Ishikawa (cell line): ENCODE results near the gene GTF3C1.

Experiments
- CEBPB ChIP-seq: IDR thresholded peaks from 2 replicates; pipeline ENCODE4 v1.6.1; 2012
- CREB1 ChIP-seq: IDR thresholded peaks from 2 replicates; pipeline ENCODE4 v1.6.1; 2012; ENCODE audit warnings: low read depth
- EGR1 ChIP-seq: IDR thresholded peaks from 2 replicates; pipeline ENCODE4 v1.6.1; 2012
- EP300 ChIP-seq: IDR thresholded peaks from 2 replicates; pipeline ENCODE4 v1.6.1; 2012; ENCODE audit warnings: borderline replicate concordance
- FOXM1 ChIP-seq: IDR thresholded peaks from 2 replicates; pipeline ENCODE4 v1.6.1; 2012; ENCODE audit warnings: low read depth, borderline replicate concordance
- NFIC ChIP-seq: IDR thresholded peaks from 2 replicates; pipeline ENCODE4 v1.6.1; 2012
- RAD21 ChIP-seq: IDR thresholded peaks from 2 replicates; pipeline ENCODE4 v1.6.1; 2012; ENCODE audit warnings: low read depth
- TAF1 ChIP-seq: IDR thresholded peaks from 2 replicates; pipeline ENCODE4 v1.6.1; 2012; ENCODE audit warnings: low read depth, mild to moderate bottlenecking
- TCF12 ChIP-seq: IDR thresholded peaks from 2 replicates; pipeline ENCODE4 v1.6.1; 2012; ENCODE audit warnings: low read depth
- TEAD4 ChIP-seq: IDR thresholded peaks from 2 replicates; pipeline ENCODE4 v1.6.1; 2012
- YY1 ChIP-seq: IDR thresholded peaks from 2 replicates; pipeline ENCODE4 v1.6.1; 2012; ENCODE audit warnings: low read depth
- ZBTB7A ChIP-seq: IDR thresholded peaks from 2 replicates; pipeline ENCODE4 v1.6.1; 2012; ENCODE audit warnings: low read depth
- TF ChIP-seq, protein P1 (sequence below): IDR thresholded peaks from 2 replicates; pipeline ENCODE4 v1.6.1; 2012
- TF ChIP-seq, protein P2 (sequence below): IDR thresholded peaks from 2 replicates; pipeline ENCODE4 v1.6.1; 2012; ENCODE audit warnings: low read depth, mild to moderate bottlenecking
- TF ChIP-seq, protein P3 (sequence below): IDR thresholded peaks from 2 replicates; pipeline ENCODE4 v1.6.1; 2012

GTF3C1 gene

GRCh38 chr16:27474041-27474440 lies 75.7 kb downstream of the GTF3C1 start:
- TF ChIP-seq TCF12 (no peak), CREB1 (no peak), ZBTB7A (no peak)
- TF ChIP-seq, protein P1, sequence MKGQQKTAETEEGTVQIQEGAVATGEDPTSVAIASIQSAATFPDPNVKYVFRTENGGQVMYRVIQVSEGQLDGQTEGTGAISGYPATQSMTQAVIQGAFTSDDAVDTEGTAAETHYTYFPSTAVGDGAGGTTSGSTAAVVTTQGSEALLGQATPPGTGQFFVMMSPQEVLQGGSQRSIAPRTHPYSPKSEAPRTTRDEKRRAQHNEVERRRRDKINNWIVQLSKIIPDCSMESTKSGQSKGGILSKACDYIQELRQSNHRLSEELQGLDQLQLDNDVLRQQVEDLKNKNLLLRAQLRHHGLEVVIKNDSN: no peak

- TF ChIP-seq TEAD4 (no peak), ZBTB7A (no peak), FOXM1 (no peak), NFIC (no peak), EGR1 (no peak), TAF1 (no peak), RAD21 (no peak), CREB1 (no peak), CEBPB (no peak), YY1 (no peak), EP300 (no peak), TCF12 (no peak)
- TF ChIP-seq, protein P1: no peak
- TF ChIP-seq, protein P2, sequence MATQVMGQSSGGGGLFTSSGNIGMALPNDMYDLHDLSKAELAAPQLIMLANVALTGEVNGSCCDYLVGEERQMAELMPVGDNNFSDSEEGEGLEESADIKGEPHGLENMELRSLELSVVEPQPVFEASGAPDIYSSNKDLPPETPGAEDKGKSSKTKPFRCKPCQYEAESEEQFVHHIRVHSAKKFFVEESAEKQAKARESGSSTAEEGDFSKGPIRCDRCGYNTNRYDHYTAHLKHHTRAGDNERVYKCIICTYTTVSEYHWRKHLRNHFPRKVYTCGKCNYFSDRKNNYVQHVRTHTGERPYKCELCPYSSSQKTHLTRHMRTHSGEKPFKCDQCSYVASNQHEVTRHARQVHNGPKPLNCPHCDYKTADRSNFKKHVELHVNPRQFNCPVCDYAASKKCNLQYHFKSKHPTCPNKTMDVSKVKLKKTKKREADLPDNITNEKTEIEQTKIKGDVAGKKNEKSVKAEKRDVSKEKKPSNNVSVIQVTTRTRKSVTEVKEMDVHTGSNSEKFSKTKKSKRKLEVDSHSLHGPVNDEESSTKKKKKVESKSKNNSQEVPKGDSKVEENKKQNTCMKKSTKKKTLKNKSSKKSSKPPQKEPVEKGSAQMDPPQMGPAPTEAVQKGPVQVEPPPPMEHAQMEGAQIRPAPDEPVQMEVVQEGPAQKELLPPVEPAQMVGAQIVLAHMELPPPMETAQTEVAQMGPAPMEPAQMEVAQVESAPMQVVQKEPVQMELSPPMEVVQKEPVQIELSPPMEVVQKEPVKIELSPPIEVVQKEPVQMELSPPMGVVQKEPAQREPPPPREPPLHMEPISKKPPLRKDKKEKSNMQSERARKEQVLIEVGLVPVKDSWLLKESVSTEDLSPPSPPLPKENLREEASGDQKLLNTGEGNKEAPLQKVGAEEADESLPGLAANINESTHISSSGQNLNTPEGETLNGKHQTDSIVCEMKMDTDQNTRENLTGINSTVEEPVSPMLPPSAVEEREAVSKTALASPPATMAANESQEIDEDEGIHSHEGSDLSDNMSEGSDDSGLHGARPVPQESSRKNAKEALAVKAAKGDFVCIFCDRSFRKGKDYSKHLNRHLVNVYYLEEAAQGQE: no peak
- TF ChIP-seq, protein P3, sequence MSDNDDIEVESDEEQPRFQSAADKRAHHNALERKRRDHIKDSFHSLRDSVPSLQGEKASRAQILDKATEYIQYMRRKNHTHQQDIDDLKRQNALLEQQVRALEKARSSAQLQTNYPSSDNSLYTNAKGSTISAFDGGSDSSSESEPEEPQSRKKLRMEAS: no peak
Measured at GRCh38 chr16:27473101-27473900, 76.4 kb downstream of the GTF3C1 start.

DNA sequence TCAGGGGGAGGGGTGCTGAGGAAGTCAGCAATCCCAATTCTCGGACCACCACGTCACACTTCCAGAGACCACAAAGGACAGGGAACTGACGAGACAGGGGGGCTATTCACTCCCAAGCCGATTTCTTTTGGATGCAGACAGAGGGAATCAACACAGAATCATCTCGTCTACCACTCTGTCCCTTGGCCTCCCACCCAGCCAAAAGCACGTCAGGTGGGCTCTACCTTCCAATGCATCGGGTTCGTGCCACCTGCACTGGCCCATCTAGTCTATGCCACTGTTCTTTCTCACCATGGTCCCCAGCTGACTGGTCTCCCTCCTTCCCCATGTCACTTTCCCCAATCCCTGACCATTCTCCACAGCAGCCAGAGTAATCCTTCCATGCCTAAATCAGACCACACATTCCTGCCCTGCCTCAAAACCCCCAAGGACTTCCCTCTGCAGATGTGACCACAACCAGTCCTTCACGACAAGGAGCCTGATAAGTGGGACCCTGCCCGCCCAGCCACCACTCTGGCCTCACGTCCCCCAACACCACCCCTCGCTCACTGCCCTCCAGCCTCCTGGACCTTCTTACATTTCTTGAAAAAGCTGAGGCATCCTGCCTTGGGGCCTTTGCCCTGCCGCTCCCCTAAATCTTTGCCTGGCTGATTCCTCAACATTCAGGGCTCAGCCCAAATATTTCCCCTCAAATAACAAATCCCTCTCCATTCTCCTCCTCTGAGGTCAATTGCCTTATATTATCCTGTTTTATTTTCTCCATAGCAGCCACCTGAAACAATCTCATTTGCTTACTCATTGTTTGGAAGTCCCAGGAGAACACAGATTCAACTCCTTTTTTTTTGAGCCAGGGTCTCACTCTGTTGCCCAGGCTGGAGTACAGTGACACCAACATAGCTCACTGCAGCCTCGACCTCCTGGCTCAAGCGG lies 77.4 kb downstream of the GTF3C1 start:
- TF ChIP-seq YY1 (no peak), EP300 (no peak), CREB1 (no peak), ZBTB7A (no peak), CEBPB (no peak), NFIC (no peak), EGR1 (no peak), TAF1 (no peak), RAD21 (no peak), TCF12 (no peak), FOXM1 (no peak)
- TF ChIP-seq, protein P1: no peak
- TF ChIP-seq, protein P2: no peak
- TF ChIP-seq, protein P3: no peak

DNA sequence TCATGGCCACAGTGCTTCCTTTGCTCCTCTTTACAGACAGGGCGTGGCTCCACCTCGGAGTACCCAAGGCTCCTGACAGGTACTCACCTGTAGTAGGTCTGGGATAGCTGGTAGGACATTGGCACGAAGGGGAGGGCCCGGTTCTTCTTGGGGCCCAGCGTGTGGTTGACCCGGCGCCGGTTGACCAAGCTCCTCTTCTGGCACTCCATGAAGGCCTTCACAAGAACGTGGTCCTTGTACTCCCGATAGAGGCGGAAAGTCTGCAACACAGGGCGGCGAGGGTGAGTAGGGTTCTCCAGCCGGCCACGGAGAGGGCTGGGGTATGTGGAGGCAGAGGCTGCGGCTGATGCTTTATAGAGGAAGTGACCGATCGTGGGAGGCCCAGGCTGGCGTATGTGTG lies 78.1 kb downstream of the GTF3C1 start:
- TF ChIP-seq TCF12 (no peak), YY1 (no peak), TEAD4 (no peak), CREB1 (no peak), ZBTB7A (no peak), RAD21 (no peak), FOXM1 (no peak), CEBPB (no peak), EP300 (no peak)
